GM23248 (cell line): ENCODE data around the gene NMT2.

Experiments
- EZH2 ChIP-seq: fragments of 200-600 bp; sonication (generic); IDR thresholded peaks from 2 replicates; pipeline ENCODE4 v1.6.1; 2018; ENCODE audit warnings: antibody characterized with exemption, mild to moderate bottlenecking; ENCODE audit not compliant: insufficient read depth, poor library complexity, severe bottlenecking
- EZH2phosphoT487 ChIP-seq: fragments of 200-600 bp; sonication (generic); IDR thresholded peaks from 2 replicates; pipeline ENCODE4 v1.6.1; 2018; ENCODE audit warnings: antibody characterized with exemption, moderate library complexity, mild to moderate bottlenecking, low read depth; ENCODE audit not compliant: insufficient read depth

GRCh38 chr10:15120523-15120922 lies 48.0 kb downstream of the NMT2 start:
- TF ChIP-seq EZH2phosphoT487 (no peak), EZH2 (no peak)
